Measurements from ENCODE around the gene PRDM1.

DNA sequence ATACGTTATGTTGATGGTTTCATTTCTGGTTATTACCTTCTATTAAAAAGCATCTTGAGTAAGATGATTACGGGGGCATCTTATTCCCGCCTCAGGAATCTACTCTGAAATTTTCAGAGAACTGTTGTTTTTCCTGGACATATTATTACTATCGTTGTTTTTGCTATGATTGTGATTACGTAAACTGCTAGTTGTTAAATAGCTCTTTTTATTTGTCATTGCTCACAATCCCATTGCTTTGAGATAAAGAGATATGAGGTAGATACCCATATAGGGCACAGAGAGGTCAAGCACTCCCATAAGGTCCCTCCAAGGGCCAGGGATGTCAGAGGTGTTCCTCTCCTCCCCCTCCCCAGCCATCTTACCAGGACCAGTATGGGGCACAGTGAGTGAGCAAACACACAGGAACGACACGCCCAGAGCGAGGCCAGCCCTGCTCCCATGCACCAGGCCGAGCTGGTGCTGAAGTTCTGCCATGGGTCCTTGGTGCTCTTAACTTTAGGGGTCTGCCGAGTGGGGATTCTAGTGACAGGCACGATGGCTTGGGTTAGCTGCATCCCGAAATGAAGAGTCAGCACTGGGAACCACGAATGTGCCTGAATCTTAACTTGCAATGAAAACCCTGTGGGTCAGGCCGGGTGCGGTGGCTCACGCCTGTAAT lies 49.9 kb downstream of the PRDM1 start:
- TF ChIP-seq, protein P1, sequence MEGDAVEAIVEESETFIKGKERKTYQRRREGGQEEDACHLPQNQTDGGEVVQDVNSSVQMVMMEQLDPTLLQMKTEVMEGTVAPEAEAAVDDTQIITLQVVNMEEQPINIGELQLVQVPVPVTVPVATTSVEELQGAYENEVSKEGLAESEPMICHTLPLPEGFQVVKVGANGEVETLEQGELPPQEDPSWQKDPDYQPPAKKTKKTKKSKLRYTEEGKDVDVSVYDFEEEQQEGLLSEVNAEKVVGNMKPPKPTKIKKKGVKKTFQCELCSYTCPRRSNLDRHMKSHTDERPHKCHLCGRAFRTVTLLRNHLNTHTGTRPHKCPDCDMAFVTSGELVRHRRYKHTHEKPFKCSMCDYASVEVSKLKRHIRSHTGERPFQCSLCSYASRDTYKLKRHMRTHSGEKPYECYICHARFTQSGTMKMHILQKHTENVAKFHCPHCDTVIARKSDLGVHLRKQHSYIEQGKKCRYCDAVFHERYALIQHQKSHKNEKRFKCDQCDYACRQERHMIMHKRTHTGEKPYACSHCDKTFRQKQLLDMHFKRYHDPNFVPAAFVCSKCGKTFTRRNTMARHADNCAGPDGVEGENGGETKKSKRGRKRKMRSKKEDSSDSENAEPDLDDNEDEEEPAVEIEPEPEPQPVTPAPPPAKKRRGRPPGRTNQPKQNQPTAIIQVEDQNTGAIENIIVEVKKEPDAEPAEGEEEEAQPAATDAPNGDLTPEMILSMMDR (conservative IDR thresholded peaks at IDR 0.05 in 1 of 2, IDR thresholded peaks at IDR 0.05 in 1 of 2; ENCODE audit: extremely low read depth in 1 of 2, insufficient read depth in 1 of 2, low read depth in 1 of 2, low read length in 2 of 2) = no peak
- no peak for TF ChIP-seq EZH2 (IDR thresholded peaks at IDR 0.05; ENCODE audit: borderline replicate concordance, low read length)

Measured in mammary epithelial cell (primary cell).